GM13977 (cell line): Measurements from ENCODE around the gene LAMA4.
"Not testable (repeated sequence)": the region's sequence is repeated elsewhere in the genome, so short reads cannot be mapped to it uniquely, and the experiment has no call there.

ENCODE experiments used
- DNase-seq: peaks from one replicate; pipeline ENCODE4 v3.0.0; 2012; ENCODE audit warnings: low spot score
- in situ Hi-C: fragments of 300-500 bp; cut with MboI; formaldehyde crosslinking; loops from one replicate; pipeline ENCODE4 v1.12.0; 2022; ENCODE audit warnings: low sequenced_read_pairs, low pct_unique_long_range_greater_than_20kb, mixed read lengths, inconsistent platforms; ENCODE audit not compliant: unreplicated experiment
- TF ChIP-seq, protein P1 (sequence below): IDR thresholded peaks from 2 replicates; pipeline ENCODE4 v1.5.1; 2012; ENCODE audit warnings: mild to moderate bottlenecking, control low read depth; ENCODE audit not compliant: insufficient read depth; ENCODE audit errors: extremely low read depth, missing control alignments

Gene LAMA4

DNA sequence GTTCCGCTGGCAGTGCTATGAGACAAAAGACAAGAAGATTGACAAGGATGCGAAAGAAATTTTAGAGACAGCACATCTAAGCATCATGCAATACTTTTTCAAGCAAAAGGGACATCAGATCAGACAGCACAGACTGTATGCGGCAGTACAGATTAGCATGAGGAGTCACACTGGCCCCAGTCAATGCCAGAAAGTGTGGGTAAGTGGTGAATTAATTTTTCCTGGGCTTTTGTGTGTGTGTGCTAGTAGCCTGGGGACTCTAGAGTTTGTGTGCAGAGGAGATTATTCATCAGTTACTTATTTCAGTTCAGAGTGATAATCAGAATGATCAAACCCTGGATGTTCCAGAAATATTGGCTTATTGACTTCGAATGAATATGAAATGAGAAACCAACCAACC is 47.2 kb downstream of the LAMA4 start:
- TF ChIP-seq, protein P1, sequence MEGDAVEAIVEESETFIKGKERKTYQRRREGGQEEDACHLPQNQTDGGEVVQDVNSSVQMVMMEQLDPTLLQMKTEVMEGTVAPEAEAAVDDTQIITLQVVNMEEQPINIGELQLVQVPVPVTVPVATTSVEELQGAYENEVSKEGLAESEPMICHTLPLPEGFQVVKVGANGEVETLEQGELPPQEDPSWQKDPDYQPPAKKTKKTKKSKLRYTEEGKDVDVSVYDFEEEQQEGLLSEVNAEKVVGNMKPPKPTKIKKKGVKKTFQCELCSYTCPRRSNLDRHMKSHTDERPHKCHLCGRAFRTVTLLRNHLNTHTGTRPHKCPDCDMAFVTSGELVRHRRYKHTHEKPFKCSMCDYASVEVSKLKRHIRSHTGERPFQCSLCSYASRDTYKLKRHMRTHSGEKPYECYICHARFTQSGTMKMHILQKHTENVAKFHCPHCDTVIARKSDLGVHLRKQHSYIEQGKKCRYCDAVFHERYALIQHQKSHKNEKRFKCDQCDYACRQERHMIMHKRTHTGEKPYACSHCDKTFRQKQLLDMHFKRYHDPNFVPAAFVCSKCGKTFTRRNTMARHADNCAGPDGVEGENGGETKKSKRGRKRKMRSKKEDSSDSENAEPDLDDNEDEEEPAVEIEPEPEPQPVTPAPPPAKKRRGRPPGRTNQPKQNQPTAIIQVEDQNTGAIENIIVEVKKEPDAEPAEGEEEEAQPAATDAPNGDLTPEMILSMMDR = no peak
- DNase-seq = no peak
- in situ Hi-C loops = no loop called here

DNA sequence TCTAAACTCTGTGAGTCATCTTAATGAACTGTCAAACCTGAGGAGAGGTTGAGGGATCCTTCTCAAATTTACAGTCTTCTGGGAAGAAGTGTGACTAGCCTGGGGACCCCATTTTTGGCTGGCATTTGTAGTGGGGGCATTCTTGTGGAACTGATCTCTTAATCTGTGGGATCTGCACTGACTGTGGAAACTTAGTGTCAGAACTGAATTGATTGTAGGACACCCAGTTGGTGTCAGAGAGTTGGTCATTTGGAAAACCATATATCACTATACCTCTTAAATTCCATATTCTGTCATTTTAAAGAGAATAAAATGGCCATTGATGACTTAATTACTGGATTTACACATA is 48.3 kb downstream of the LAMA4 start:
- TF ChIP-seq, protein P1 = no peak
- in situ Hi-C loops = no loop called here

DNA sequence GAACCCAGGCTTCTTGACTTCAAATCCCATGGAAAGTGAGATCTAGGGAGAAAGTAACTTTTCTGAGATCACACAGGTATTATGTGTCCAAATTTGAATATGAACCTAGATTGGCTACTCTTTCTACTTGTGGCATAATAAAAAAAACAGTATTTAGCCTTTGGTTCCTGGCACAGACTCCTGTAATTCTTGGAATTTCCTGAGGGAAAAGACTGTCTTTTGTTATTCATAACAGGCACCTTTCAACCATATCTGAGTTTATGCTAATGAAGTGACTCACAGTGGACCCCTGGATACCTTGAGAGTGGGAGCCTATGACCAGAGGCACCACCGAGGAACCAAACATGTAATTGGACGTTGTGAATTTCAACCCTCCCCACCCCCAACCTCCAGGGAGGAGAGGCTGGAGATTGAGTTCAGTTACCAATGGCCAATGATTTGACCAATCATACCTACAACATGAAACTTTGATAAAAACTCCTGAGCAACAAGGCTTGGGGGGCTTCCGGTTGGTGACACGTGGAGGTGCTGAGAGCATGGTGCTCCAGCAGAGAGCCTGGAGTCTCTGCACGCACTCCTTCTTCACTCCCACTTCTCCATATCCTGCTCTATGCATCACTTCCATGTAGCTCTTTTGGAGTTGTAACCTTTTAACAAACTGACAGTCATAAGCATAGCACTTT is 48.8 kb downstream of the LAMA4 start:
- DNase-seq = no peak
- TF ChIP-seq, protein P1 = no peak
- in situ Hi-C loops = no loop called here

More for the DNA sequence above, 48.3 kb downstream of the LAMA4 start:
- no peak for DNase-seq

GRCh38 chr6:112204350-112204706 is 50.0 kb downstream of the LAMA4 start:
- in situ Hi-C loops = no loop called here

GRCh38 chr6:112203577-112204349 is 50.6 kb downstream of the LAMA4 start:
- in situ Hi-C loops = no loop called here
- TF ChIP-seq, protein P1 = no peak
- no peak for DNase-seq

More at GRCh38 chr6:112204350-112204706, 50.0 kb downstream of the LAMA4 start:
- no peak for DNase-seq
- TF ChIP-seq, protein P1 = no peak

GRCh38 chr6:112202639-112203341 is 51.6 kb downstream of the LAMA4 start:
- TF ChIP-seq, protein P1 = no peak
- in situ Hi-C loops = no loop called here
- DNase-seq = no peak

GRCh38 chr6:112200185-112200914 is 54.0 kb downstream of the LAMA4 start:
- in situ Hi-C loops, DNase-seq: not testable (repeated sequence)
